Cardiac muscle cell (in vitro differentiated cells and primary cell): Measurements from ENCODE around the gene ALAS1. TPM values are rescaled to one million over a fixed set of nuclear protein-coding genes. Genes with fewer than 3 reads are reported as not detected.

ENCODE experiments used
- DNase-seq, 2 donors: peaks; one replicate each; pipeline versions ENCODE4 v3.0.0 to v3.0.0-alpha.2; 2010 to 2017; ENCODE audit warnings: low read depth in 1 of 2, low spot score in 1 of 2
- H3K27ac ChIP-seq: fragments of 200-600 bp; sonication (generic); 2 replicates; pipeline ENCODE4 v1.5.1; 2016
- H3K27me3 ChIP-seq: fragments of 200-600 bp; sonication (generic); 2 replicates; pipeline ENCODE4 v1.6.0; 2016; ENCODE audit warnings: control low read depth
- H3K36me3 ChIP-seq: fragments of 200-600 bp; sonication (generic); 2 replicates; pipeline ENCODE4 v1.5.1; 2016; ENCODE audit warnings: control low read depth
- H3K4me1 ChIP-seq: fragments of 200-600 bp; sonication (generic); 2 replicates; pipeline ENCODE4 v1.8.1; 2017; ENCODE audit warnings: low read depth, mild to moderate bottlenecking, mixed run types
- H3K4me3 ChIP-seq: fragments of 200-600 bp; sonication (generic); 2 replicates; pipeline ENCODE4 v1.5.1; 2016; ENCODE audit warnings: mild to moderate bottlenecking
- H3K9me3 ChIP-seq: fragments of 200-600 bp; sonication (generic); 2 replicates; pipeline ENCODE4 v1.5.1; 2017; ENCODE audit warnings: low read depth, mild to moderate bottlenecking, control low read depth
- CTCF ChIP-seq: IDR thresholded peaks from 2 replicates; pipeline ENCODE4 v1.5.1; 2012; ENCODE audit warnings: low read depth, mild to moderate bottlenecking, low read length
- polyA plus RNA-seq: library from polyadenylated mRNA; unstranded; fragments of >200 nt; fragmentation: Nextera tagmentation; extraction: Ambion mirVana; gene quantifications from 2 replicates; pipeline ENCODE4 v1.2.1, GENCODE V29; 2016
- total RNA-seq: library from RNA; depleted of rRNA; stranded (reverse); fragments of >200 nt; gene quantifications from 2 replicates; pipeline ENCODE4 v1.2.3, GENCODE V29; 2016

The ALAS1 gene
- total and polyA plus RNA-seq, 2 experiments from 2014 or later, result 68.7 to 76.5 TPM

- no peak overlapping the region for H3K4me3 ChIP-seq
- no peak overlapping the region for H3K27ac ChIP-seq
- peaks cover 5% of the 10 kb centered on the region for H3K4me1 ChIP-seq
- no peak for DNase-seq
- H3K36me3 ChIP-seq, result peaks cover 29% of the 10 kb centered on the region
- no peaks in the 10 kb centered on the region for H3K9me3 ChIP-seq
- no peaks in the 10 kb centered on the region for H3K27me3 ChIP-seq
- no peak for TF ChIP-seq CTCF
Measured at GRCh38 chr3:52217409-52217805, 19.4 kb downstream of the ALAS1 start.

- H3K4me3 ChIP-seq, result no peak overlapping the region
- no peak overlapping the region for H3K27ac ChIP-seq
- H3K4me1 ChIP-seq, result peaks cover 5% of the 10 kb centered on the region
- no peak for DNase-seq
- no peak for TF ChIP-seq CTCF
- no peaks in the 10 kb centered on the region for H3K9me3 ChIP-seq
- peaks cover 24% of the 10 kb centered on the region for H3K36me3 ChIP-seq
- H3K27me3 ChIP-seq, result no peaks in the 10 kb centered on the region
Measured at GRCh38 chr3:52218026-52218425, 20.1 kb downstream of the ALAS1 start.

- Histone ChIP-seq H3K36me3 (peaks cover 19% of the 10 kb centered on the region), H3K4me1 (peaks cover 5% of the 10 kb centered on the region), H3K9me3 (no peaks in the 10 kb centered on the region), H3K27ac (no peak overlapping the region), H3K4me3 (no peak overlapping the region), H3K27me3 (no peaks in the 10 kb centered on the region)
- TF ChIP-seq CTCF, result no peak
- DNase-seq, result no peak
Measured at GRCh38 chr3:52218454-52218853, 20.5 kb downstream of the ALAS1 start.

- Histone ChIP-seq H3K4me1 (peaks cover 5% of the 10 kb centered on the region), H3K4me3 (no peak overlapping the region), H3K27me3 (no peaks in the 10 kb centered on the region), H3K36me3 (peaks cover 13% of the 10 kb centered on the region), H3K9me3 (no peaks in the 10 kb centered on the region), H3K27ac (peak overlapping the region; percentile 57)
- TF ChIP-seq CTCF, result no peak
- DNase-seq, result no peak
Measured at GRCh38 chr3:52218937-52219650, 21.1 kb downstream of the ALAS1 start.

- H3K36me3 ChIP-seq, result peaks cover 1% of the 10 kb centered on the region
- H3K4me3 ChIP-seq, result no peak overlapping the region
- DNase-seq, result peak; percentile 84 to 87
- H3K9me3 ChIP-seq, result no peaks in the 10 kb centered on the region
- H3K27me3 ChIP-seq, result no peaks in the 10 kb centered on the region
- no peak overlapping the region for H3K27ac ChIP-seq
- TF ChIP-seq CTCF, result peak; percentile 95
- peaks cover 5% of the 10 kb centered on the region for H3K4me1 ChIP-seq
Measured at GRCh38 chr3:52220380-52221026, 22.5 kb downstream of the ALAS1 start.
